GM12891 (cell line): Measurements from ENCODE around the gene NFKB1.

Experiments used
- PAX5 ChIP-seq: IDR thresholded peaks from 2 replicates; pipeline ENCODE4 v1.6.1; 2011; ENCODE audit warnings: low read length, moderate library complexity, mild to moderate bottlenecking; ENCODE audit not compliant: insufficient read depth, severe bottlenecking
- POLR2A ChIP-seq: IDR thresholded peaks from 2 replicates; pipeline ENCODE4 v1.6.1; 2011; ENCODE audit warnings: low read depth, low read length, control low read depth
- POLR2AphosphoS5 ChIP-seq: IDR thresholded peaks from 2 replicates; pipeline ENCODE4 v1.6.1; 2011; ENCODE audit warnings: low read depth, low read length, control low read depth
- POU2F2 ChIP-seq: IDR thresholded peaks from 2 replicates; pipeline ENCODE4 v1.6.1; 2011; ENCODE audit warnings: low read depth, mild to moderate bottlenecking, control low read depth, low read length, moderate library complexity
- TAF1 ChIP-seq: IDR thresholded peaks from 2 replicates; pipeline ENCODE4 v1.6.1; 2011; ENCODE audit warnings: low read depth, low read length, control low read depth

- TF ChIP-seq POLR2AphosphoS5 (no peak), POLR2A (no peak), TAF1 (no peak), POU2F2 (no peak), PAX5 (no peak)
Measured at GRCh38 chr4:102593147-102593546, 92.0 kb downstream of the NFKB1 start.
